HG02938 (cell line): ENCODE results near the gene F10.
"Not testable (repeated sequence)": the region's sequence is repeated elsewhere in the genome, so short reads cannot be mapped to it uniquely, and the experiment has no call there.

Experiments used
- ATAC-seq: cut with Tn5 transposase; IDR thresholded peaks from one replicate; pipeline ENCODE4 v1.9.1; 2021; ENCODE audit warnings: mild to moderate bottlenecking, moderate library complexity; ENCODE audit not compliant: unreplicated experiment

F10 gene

DNA sequence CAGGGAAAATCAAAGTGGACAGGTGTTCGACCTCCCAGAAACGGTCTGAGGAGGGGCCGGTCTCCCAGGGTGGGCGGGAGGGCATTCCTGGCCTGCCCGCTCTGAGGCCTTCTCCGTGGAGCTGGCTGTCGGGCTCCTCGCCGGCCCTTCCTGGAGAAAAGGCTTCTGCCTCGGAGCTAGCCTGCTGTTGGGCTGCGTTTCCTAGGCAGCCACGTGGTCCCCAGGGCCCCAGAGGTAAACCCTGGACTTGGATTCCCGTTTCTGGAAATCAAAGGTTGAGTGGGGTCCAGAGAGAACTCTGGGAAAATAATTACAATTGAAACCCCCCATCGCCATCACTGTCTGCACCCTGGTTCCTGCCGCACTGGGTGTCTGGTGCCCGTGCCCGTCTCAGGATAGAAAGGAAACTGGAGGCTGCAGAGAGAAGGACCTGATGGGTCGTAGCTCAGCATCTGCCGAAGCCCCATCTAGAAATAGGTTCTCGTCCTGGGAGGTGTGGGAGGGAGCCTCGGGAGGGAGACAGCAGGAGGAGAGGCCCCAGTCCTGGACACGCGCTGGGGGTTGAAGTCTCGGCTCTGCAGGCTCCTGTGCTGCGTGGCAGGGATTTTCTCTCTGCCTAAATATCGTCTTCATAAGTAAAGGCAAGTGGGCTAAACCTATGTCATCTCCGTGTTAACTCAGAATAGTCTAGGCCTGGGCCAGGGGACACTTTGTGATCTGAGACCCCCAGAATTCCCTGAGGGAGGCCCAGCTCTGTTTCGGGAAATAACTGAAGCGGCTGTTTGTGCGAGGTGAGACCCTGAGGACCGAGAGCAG is 28.2 kb downstream of the F10 start:
- ATAC-seq = no peak

DNA sequence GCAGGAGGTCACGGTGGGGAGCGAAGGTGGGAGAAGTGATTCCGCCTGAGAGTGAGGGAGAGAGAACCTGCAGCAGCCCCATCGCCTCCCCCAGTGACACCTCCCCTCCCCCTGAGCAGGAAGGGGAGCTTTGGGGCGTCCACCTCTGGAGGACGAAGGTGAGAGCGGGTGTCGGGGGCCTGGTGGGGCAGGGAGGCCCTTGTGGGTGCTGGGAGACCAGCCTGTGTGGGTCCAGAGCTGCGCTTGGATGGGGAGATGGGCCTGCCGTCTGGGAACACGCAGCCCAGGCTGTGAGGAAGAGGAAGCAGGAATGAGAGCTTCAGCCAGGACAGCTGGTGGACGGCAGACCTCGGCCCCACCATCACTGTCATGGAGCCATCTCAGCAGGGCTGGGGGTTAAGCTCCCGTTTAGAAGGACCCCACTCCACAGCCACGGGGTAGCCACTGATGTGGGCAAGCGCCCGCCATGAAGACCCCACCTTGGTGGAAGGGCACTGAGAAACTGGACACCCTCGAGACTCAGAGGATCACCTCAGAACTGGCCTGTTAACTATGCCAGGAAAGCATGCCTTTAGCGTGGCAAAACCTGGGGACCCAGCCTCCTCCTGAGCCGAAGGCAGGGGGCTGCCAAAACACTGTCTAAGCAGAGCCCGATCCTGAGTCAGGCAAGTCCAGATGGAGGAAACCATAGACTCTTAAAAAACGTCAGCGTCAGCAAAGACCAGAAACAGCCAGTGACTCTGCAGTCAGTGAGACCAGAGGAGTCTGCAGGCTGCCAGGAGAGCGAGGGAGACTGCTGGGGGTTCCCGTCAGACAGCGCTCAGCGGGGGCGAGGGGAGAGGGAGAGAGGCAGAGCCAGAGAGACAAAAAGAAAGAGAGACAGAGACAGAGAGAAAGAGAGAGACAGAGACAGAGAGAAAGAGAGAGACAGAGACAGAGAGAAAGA is 29.4 kb downstream of the F10 start:
- no peak for ATAC-seq

- ATAC-seq = no peak
Measured at GRCh38 chr13:113152691-113152983, 30.0 kb downstream of the F10 start.

DNA sequence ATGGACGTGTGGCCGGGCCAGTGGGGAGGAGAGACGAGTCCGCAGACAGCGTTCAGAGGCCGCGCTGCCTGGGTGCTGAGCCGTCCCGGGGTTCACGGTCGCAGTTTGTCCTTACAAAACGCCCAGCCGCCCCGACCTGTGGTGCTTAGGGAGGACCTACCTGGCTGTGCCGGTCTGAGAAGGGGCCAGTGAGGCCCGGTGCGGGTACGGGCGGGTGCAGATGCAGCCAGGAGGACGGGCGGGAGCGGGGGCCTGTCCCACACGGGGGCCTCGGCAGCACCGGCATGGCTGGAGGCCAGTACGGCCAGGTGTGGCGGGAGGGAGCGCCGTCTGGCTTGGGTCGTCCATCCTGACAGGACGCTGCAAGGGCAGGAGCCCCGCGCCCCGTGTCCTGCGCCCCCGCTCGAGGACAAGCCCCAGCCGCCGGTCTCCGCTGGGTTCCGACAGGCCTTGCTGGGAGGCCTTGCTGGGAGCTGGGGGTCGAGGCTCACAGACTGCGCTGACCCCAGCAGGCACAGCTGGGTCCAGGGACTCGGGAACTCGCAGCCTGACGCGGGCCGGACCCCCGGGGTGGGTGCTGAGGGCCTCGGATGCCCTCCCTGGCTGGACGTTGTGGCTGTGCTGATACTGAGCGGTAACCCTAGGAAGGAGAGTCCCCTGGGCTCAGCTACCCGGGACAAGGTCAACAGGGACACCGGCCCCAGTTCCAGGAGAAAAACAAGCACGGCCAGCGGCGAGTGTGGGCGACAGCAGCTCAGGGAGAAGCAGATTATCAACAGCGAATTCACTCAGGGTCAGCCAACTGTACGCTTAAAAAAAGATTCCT is 30.6 kb downstream of the F10 start:
- peak; percentile 37 for ATAC-seq

GRCh38 chr13:113153810-113154748 is 31.5 kb downstream of the F10 start:
- ATAC-seq = peak; percentile 62

DNA sequence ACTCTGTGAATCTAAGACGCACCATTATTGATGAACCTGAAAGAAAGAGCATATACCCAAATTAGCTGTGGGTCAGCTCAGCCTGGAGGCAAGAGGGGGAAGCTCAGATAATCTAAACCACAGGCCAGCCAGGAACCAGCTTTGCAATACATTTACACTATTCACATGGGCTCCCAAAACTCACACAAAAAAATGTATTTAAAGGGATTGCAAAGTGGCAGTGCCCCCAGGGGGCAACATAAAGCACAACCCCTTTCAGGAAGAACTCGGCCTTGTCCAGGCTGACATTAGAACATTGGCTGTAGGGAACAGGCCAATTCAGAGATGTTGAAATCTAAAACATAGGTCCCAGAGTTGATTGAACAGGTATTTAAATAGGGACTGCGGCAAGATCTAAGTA is 32.6 kb downstream of the F10 start:
- ATAC-seq = no peak

DNA sequence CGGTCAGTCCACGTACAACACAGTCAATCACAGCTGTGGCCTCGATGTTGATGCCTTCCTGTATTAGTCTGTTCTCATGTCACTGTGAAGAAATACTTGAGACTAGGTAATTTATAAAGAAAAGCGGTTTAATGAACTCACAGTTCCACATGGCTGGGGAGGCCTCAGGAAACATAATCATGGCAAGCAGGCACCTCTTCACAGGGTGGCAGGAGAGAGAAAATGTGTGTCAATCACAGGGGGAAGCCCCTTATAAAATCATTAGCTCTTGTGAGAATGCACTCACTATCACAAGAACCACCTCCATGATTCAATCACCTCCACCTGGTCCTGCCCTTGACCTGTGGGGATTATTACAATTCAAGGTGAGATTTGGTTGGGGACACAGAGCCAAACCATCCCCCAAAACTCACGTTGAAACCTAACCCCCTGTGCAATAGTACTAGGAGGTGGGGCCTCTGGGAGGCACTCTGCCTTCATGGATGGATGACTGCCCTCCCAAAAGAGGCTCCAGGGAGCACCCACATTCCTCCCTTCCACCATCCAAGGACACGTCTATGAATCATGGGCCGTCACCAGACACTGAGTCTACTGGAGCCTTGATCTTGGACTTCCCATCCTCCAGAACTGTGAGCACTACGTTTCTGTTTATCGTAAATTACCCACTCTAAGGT is 33.5 kb downstream of the F10 start:
- no peak for ATAC-seq

DNA sequence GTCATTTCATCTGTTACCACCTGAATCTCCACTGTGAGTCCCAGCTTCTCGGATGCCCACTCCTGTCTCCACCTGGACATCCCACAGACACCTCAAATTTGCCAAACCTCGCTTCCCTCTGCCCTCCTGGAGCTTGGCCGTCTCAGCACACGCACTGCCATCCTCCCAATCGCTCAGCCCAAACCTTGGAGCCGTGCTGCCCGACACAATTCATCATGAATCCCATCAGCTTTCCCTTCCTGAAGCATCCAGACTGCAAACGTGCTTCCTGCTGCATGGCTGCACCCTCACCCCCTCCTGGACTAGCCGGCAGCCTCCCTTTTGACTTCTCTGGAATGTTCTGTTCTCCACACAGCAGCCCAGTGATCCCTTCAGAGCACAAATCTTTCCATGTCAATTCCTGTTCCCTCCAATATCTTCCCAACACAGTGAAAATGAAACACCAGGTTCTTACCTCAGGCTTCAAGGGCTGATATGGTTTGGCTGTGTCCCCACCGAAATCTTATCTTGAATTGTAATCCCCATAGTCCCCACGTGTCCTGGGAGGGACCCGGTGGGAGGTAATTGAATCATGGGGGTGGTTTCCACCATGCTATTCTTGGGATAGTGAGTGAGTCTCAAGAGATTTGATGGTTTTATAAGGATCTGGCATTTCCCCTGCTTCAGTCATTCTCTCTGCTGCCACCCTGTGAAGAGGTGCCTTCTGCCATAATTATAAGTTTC is 34.8 kb downstream of the F10 start:
- no peak for ATAC-seq

DNA sequence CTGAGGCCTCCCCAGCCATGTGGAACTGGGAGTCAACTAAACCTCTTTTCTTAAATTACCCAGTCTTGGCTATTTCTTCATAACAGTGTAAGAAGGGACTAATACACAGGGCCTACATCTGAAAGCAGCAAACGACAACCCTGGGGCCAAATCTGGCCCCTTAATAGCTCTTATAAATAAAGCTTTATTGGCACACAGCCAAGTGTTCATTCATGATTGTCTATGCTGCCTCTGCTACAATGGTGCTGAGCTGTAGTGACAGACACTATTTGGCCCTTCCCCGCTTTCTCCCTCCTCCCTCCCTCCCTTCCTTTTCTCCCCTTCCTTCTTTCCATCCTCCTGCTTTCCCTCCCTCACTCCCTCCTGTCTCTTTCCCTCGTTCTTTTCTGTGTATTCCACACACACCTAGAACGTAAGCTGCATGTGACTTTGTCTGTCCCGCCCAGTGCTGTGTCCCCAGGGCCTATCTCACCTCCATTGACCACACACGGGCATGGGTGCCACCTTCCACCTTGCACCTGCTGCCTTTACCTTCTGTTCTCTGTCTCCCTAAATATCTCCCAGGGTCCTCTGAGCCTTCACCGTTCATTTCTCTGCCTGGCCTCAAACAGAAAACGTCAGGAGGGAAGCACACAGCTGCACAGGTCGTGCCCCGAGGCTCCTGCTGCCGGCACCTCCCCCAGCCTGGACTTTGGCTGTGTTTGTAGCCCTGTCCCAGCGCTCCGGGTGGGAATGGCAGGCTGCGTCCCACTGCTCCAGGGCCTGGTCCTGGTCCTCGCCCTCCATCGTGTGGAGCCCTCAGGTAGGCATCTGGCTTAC is 35.5 kb downstream of the F10 start, which contains the start of gene PROZ:
Gene PROZ (plus strand): TSS at position 720 of the 819 bp plus-strand sequence. CDS start 13 bp downstream, at position 733.
- no peak for ATAC-seq

DNA sequence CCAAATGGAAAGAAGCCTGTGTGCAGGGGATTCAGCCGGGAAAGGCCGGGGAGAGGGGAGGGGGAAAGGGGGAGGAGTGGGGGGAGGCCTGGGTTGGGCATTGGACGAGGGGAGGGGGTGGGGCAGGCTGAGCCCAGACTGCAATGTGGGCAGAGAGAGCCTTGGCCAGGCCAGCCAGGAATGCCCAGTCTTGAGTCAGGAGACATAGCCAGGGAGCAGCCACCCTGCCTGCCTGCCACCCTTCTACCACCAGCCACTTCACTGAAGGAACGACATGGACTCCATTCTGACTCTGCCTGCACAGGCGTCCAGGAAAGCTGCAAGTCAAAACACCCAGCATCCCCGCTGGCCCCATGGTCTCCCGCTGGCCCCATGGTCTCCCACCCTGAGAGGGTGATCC is 36.3 kb downstream of the F10 start:
- no peak for ATAC-seq

- no peak for ATAC-seq
Measured at GRCh38 chr13:113159701-113160100, 37.1 kb downstream of the F10 start.

- no peak for ATAC-seq
Measured at GRCh38 chr13:113160983-113161382, 38.4 kb downstream of the F10 start.

DNA sequence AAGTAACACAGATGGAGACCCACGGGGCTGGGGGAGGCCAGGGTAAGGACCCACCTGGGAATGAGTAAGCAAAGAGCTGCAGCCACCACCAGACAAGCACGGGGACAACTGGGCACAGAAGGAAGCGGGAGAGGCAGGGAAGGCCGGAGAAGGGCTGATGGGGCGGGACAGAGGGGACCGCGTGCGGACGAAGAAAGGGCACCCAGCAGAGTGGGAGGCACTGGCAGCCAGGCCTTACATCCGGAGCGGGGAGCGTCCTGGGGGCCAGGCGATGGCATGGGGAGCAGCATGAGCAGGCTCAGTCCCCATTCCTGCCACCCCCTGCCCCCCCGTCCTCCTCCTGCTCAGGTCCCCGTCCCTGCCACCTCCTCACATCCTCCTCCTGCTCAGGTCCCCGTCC is 38.8 kb downstream of the F10 start:
- no peak for ATAC-seq

DNA sequence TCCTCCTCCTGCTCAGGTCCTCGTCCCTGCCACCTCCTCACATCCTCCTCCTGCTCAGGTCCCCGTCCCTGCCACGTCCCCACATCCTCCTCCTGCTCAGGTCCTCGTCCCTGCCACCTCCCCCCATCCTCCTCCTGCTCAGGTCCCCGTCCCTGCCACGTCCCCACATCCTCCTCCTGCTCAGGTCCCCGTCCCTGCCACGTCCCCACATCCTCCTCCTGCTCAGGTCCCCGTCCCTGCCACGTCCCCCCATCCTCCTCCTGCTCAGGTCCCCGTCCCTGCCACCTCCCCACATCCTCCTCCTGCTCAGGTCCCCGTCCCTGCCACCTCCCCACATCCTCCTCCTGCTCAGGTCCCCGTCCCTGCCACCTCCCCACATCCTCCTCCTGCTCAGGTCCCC is 39.4 kb downstream of the F10 start:
- ATAC-seq = not testable (repeated sequence)

DNA sequence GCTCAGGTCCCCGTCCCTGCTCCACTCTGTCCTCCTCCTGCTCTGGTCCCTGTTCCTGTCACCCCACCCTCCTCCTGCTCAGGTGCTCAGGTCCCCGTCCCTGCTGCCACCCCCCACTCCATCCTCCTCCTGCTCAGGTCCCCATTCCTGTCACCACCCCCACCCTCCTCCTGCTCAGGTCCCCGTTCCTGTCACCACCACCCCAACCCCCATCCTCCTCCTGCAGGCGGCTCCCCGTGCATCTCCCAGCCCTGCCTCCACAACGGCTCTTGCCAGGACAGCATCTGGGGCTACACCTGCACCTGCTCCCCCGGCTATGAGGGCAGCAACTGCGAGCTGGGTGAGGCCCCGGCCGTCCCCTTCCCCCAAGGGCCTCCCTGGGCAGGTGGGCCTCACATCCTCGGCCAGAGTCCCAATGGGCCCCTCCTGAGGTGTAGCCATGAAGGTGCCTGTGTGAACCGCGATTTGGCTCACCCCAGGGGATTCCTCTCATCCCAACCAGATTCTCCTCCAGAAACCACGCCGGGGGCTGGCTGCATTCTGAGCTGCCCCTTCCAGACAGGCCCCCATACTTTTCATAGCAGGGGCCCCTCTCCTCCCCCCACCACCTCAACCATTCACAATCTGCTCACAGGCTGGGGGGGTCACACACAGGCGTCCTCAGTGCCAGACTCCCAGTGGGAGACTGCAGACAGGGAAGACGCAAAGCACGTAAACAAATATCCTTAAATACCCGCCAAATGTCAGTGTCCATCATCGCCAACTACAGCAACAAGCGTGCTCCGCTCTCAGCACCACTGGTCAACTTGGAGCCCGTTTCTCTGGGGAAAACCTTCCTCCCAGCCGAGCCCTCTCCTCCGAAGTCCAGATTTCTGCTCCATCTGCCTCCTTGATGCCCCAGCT is 40.4 kb downstream of the F10 start:
- ATAC-seq = no peak

DNA sequence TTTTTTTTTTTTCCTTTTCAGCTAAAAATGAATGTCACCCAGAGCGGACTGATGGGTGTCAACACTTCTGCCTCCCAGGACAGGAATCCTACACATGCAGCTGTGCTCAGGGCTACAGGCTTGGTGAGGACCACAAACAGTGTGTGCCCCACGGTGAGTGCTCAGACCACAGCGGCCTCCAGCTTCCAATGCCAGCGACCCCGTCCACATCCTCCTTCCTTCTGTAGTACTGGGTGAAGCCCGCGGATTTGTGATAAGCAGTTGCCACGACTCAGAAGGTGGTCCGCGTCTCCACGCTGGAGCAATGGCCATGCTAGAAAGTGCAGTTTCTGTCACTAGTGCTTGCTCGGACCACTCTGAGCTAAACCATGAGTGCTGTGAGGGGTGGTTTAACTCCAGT is 41.9 kb downstream of the F10 start:
- ATAC-seq = no peak

DNA sequence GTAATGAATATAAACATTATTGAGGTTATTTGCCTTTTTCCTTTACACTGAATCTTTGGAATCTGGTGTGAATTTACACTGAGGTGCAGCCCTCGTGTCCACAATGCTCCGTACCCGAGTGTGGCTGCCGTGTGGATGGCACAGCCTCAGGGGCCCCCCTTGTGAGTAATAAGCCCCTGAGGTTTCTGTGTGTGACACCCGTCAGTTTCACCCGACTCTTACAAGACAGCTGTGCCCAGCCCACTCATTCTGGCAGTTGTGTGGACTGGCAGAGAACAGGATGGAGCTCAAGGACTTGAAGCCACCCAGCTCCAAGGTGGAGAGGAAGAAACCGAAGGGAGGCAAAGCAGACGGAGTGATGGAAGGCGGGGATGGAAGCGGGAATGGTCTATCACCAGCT is 43.7 kb downstream of the F10 start:
- ATAC-seq = no peak
